ENCODE data around the gene WDR41.
"Not testable (repeated sequence)": the region's sequence is repeated elsewhere in the genome, so short reads cannot be mapped to it uniquely, and the experiment has no call there.

The WDR41 gene

GRCh38 chr5:77413049-77413448 is 79.1 kb downstream of the WDR41 start:
- no peak for FAIRE-seq
- DNase-seq (ENCODE audit: extremely low spot score, insufficient read length, low read depth) = no peak

GRCh38 chr5:77409870-77410621 is 82.1 kb downstream of the WDR41 start:
- FAIRE-seq = no peak
- no peak for DNase-seq (ENCODE audit: extremely low spot score, insufficient read length, low read depth)

- no peak for DNase-seq (ENCODE audit: extremely low spot score, insufficient read length, low read depth)
- FAIRE-seq = no peak
Observed at GRCh38 chr5:77407152-77407551, 85.0 kb downstream of the WDR41 start.

- DNase-seq (ENCODE audit: extremely low spot score, insufficient read length, low read depth) = no peak
- no peak for FAIRE-seq
Observed at GRCh38 chr5:77402796-77403195, 89.3 kb downstream of the WDR41 start.

GRCh38 chr5:77400645-77401044 is 91.5 kb downstream of the WDR41 start:
- DNase-seq (ENCODE audit: extremely low spot score, insufficient read length, low read depth) = no peak

GRCh38 chr5:77398896-77399295 is 93.2 kb downstream of the WDR41 start:
- no peak for DNase-seq (ENCODE audit: extremely low spot score, insufficient read length, low read depth)
- FAIRE-seq = no peak

More at GRCh38 chr5:77400645-77401044, 91.5 kb downstream of the WDR41 start:
- no peak for FAIRE-seq

- no peak for FAIRE-seq
- no peak for DNase-seq (ENCODE audit: extremely low spot score, insufficient read length, low read depth)
Observed at GRCh38 chr5:77398458-77398857, 93.7 kb downstream of the WDR41 start.

- DNase-seq (ENCODE audit: extremely low spot score, insufficient read length, low read depth) (no peak), FAIRE-seq (no peak)
Observed at GRCh38 chr5:77397686-77398292, 94.3 kb downstream of the WDR41 start.

- no peak for FAIRE-seq
- DNase-seq (ENCODE audit: extremely low spot score, insufficient read length, low read depth) = no peak
Observed at GRCh38 chr5:77396017-77396416, 96.1 kb downstream of the WDR41 start.

- DNase-seq (ENCODE audit: extremely low spot score, insufficient read length, low read depth) = no peak
- FAIRE-seq = no peak
Observed at GRCh38 chr5:77394064-77394715, 97.9 kb downstream of the WDR41 start.

GRCh38 chr5:77391240-77391765 is 100.8 kb downstream of the WDR41 start:
- FAIRE-seq (no peak), DNase-seq (ENCODE audit: extremely low spot score, insufficient read length, low read depth) (no peak)

- FAIRE-seq (no peak), DNase-seq (ENCODE audit: extremely low spot score, insufficient read length, low read depth) (no peak)
Observed at GRCh38 chr5:77390795-77391194, 101.3 kb downstream of the WDR41 start.

GRCh38 chr5:77390221-77390620 is 101.9 kb downstream of the WDR41 start:
- no peak for DNase-seq (ENCODE audit: extremely low spot score, insufficient read length, low read depth)
- FAIRE-seq = no peak

- DNase-seq (ENCODE audit: extremely low spot score, insufficient read length, low read depth) = no peak
- FAIRE-seq = no peak
Observed at GRCh38 chr5:77389746-77390145, 102.4 kb downstream of the WDR41 start.

- DNase-seq (ENCODE audit: extremely low spot score, insufficient read length, low read depth); FAIRE-seq: not testable (repeated sequence)
Observed at GRCh38 chr5:77386340-77386739, 105.8 kb downstream of the WDR41 start.

GRCh38 chr5:77383336-77383735 is 108.8 kb downstream of the WDR41 start:
- not testable (repeated sequence) for FAIRE-seq; DNase-seq (ENCODE audit: extremely low spot score, insufficient read length, low read depth)
